C1 segment of cervical spinal cord (tissue), 14 donors: Measurements from ENCODE around the gene YIPF1.
"Not testable (repeated sequence)": the region's sequence is repeated elsewhere in the genome, so short reads cannot be mapped to it uniquely, and the experiment has no call there.

ENCODE experiments used
- DNase-seq, 14 donors: peaks; one replicate each; lab custom pipeline; 2025; lab: John Stamatoyannopoulos, UW

The YIPF1 gene

DNA sequence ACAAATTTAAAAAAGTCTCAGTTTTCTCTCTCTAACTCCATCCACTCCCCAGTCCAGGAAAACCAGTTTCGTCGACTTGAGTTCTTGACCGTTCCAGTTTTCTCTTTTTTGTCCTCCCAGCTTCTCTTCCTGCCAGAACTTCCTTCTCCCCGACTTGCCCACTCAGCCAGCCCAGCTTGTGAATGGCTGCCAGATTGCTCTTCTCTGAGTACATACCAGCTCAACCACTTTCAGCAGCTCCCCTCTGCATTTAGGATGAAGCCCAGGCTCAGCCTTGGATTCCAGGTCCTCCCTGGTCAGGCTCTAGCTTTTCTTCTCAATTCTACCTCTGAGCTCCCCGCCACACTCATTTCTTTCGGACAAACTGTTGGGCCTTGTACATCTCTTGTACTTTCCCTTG, 5.8 kb upstream of the YIPF1 start:
- DNase-seq, result no peak

GRCh38 chr1:53894644-53895043, 5.0 kb upstream of the YIPF1 start:
- DNase-seq, result no peak

GRCh38 chr1:53893999-53894636, 4.5 kb upstream of the YIPF1 start, which contains the start of gene DIO1:
Gene DIO1 (plus strand): TSS chr1:53894187. CDS start chr1:53894211, 24 bp downstream.
- DNase-seq, result no peak

- DNase-seq, result peak in 10 of 14 donors; percentile 8 to 74 (median 42)
Measured at GRCh38 chr1:53892911-53893310, 3.3 kb upstream of the YIPF1 start.

DNA sequence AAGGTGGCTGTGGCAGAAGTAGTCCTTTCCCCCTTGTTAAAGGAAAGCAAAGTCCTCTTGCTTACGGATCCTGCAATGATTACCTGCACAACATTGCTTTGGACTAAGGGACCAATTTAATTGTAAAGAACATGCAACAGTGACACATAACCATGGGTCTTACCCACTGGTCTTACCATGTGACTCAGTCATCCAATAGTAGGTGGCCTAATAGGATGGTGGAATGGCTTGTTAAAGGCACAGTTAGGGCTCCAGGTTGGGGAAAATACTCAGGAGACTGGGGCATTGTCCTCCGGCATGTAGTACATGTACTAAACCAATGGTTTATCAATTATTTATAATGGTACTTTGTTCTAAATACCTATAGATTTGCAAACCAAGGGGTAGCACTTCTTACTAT, 2.1 kb upstream of the YIPF1 start:
- no peak for DNase-seq

DNA sequence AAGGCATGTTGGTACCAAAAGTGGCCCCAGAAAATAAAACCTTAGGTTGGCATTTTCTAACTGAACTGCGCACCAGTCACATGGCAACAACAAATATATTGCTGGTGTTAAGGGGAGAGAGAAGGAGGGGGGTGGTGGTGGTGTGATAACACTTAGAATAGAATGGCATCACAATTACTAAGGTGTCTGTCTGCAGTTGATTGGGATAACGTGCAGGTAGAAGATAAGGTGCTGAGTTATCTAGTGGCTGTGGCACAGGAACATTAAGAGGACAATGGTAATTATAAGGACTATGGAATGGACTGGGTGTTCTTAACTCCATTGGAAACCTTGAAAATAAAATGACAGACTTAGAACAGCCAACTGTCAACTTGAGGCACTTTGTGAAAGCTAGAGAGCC, 1.4 kb upstream of the YIPF1 start:
- no peak for DNase-seq

DNA sequence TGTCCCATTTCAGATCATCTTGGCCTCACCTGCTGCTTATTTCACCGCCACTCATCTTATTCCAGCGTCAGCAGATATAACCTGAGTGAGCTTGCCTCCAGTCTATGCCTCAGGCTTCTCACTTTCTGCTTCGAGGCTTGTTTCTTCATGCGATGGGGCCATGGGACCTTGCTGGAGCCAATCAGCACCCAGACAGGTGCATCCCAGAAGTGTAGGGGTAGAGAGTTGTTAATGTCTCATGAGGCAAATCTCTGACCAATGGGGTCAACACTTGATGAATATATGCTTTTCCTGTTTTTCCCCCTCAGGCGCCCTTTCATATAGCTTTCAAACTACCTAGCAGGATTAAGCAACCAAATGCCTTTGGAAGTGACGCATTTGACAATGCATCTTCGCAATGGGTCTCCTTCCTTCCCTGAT, 935 bp upstream of the YIPF1 start:
- DNase-seq, result peak in 2 of 14 donors; percentile 4 to 21

GRCh38 chr1:53888681-53889080, 916 bp downstream of the YIPF1 start:
- DNase-seq, result no peak

- not testable (repeated sequence) for DNase-seq
Measured at GRCh38 chr1:53883600-53883999, 6.0 kb downstream of the YIPF1 start.

- not testable (repeated sequence) for DNase-seq
Measured at GRCh38 chr1:53881853-53882252, 7.7 kb downstream of the YIPF1 start.

DNA sequence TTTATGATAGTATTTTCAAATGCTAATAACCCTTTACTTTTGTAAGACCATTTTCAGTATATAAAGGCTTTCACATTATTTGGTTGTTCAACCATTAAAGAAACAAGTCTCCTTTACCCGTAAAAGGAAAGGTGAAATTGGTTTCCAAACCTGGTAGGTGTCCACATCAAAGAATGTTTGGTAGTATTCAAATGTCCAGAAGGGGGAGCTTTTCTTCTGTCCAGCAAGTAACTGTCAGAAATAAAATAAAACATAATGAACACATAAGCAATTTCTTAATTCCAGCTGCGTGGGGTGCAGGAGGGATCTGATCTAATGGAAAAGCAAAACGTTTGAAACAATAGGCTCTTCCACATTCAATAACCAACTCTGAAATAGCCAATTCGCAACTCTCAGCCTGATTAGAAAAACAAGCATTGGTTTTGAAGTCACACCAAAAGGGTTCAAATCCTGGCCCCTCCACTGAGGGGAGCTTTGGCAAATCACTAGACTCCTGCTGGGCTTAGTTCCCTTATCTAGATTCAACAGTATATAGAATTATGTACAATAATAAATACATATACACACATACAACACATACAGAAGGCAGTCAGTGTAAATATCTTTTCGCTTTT, 11.0 kb downstream of the YIPF1 start:
- no peak for DNase-seq

- DNase-seq, result not testable (repeated sequence)
Measured at GRCh38 chr1:53875150-53875549, 14.4 kb downstream of the YIPF1 start.

- no peak for DNase-seq
Measured at GRCh38 chr1:53871773-53872484, 17.7 kb downstream of the YIPF1 start.

- no peak for DNase-seq
Measured at GRCh38 chr1:53871221-53871620, 18.4 kb downstream of the YIPF1 start.

DNA sequence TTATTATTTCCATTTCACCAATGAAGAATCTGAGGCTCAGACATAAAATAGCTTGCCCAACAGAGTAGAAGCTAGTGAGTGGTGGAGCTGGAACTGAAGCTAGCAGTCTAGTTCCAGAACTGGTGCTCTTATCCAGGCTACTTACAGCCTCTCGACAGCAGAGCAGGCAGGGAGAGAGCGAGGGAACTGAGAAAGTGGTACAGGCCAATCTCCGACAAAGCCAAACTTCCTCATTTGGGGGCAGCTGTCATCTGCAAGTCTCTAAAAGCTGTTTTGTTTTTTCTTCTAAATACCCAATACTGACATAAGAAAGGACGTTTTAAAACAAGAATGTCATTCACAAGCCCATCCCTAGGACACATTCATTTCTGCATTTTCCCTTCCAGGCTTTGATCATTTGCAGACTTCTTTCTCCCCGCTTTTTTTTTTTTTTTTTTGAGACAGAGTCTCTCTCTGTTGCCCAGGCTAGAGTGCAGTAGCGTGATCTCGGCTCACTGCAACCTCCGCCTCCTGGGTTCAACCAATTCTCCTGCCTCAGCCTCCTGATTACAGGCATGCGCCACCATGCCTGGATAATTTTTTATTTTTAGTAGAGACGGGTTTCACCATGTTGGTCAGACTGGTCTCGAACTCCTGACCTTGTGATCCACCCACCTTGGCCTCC, 20.0 kb downstream of the YIPF1 start:
- peak in 3 of 14 donors; percentile 5 to 13 (median 6) for DNase-seq

GRCh38 chr1:53868565-53868964, 21.0 kb downstream of the YIPF1 start:
- no peak for DNase-seq

GRCh38 chr1:53862507-53862906, 27.1 kb downstream of the YIPF1 start:
- DNase-seq, result no peak

GRCh38 chr1:53860967-53861411, 28.6 kb downstream of the YIPF1 start:
- DNase-seq, result peak in 5 of 14 donors; percentile 2 to 10 (median 4)

GRCh38 chr1:53851571-53852285, 37.9 kb downstream of the YIPF1 start:
- DNase-seq, result no peak

- no peak for DNase-seq
Measured at GRCh38 chr1:53850082-53850673, 39.4 kb downstream of the YIPF1 start.

GRCh38 chr1:53847980-53848379, 41.6 kb downstream of the YIPF1 start:
- DNase-seq, result no peak
